SH-SY5Y (cell line): ENCODE results near the gene PARD3.

Experiments used
- GATA2 ChIP-seq: IDR thresholded peaks from 2 replicates; pipeline ENCODE4 v1.6.1; 2011; ENCODE audit warnings: mild to moderate bottlenecking, low read depth, low read length
- GATA3 ChIP-seq: IDR thresholded peaks from 2 replicates; pipeline ENCODE4 v1.6.1; 2011; ENCODE audit warnings: low read depth, mild to moderate bottlenecking, low read length, moderate library complexity

PARD3 gene

DNA sequence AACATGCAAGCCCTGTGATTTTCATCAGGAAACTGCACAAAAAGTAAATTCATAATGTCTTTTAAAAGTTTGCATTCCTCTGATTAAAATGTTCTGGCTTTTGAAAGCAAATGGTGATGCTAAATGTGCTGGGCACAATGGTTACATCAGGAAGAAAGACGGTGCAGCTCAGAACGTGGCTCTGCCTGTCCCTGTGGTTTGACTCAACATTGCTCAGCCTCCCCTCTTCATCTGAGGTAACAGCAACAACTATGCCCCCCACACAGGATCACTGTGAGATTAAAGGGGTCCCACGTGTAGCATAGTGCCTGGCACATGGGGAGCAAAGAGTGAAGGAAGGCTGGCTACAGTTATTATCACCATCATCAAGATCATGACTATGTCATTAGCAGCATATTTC is 44.0 kb downstream of the PARD3 start:
- TF ChIP-seq GATA3 (no peak), GATA2 (no peak)

GRCh38 chr10:34769899-34770298 is 45.2 kb downstream of the PARD3 start:
- TF ChIP-seq GATA3 (no peak), GATA2 (no peak)

GRCh38 chr10:34768972-34769330 is 46.1 kb downstream of the PARD3 start:
- no peak for TF ChIP-seq GATA3
- TF ChIP-seq GATA2: no peak

GRCh38 chr10:34768261-34768971 is 46.7 kb downstream of the PARD3 start:
- TF ChIP-seq GATA3 (no peak), GATA2 (no peak)

- TF ChIP-seq GATA2: no peak
- no peak for TF ChIP-seq GATA3
Measured at GRCh38 chr10:34766811-34767494, 48.1 kb downstream of the PARD3 start.

DNA sequence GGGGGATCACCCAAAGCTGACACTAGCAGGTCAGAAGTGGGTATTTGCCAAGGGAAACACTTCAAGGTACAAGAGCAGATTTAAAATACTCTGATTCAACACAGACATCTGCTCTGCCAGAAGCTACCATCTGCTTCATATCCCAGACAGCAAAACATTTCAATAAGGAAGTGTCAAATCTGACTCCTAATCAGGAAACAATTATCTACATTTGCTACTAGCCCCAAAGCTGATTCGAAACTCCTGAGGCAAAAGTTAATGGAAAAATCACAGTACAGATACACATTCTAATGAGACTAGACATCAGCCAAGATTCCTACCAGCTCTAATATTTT is 48.9 kb downstream of the PARD3 start:
- TF ChIP-seq GATA2 (no peak), GATA3 (no peak)

DNA sequence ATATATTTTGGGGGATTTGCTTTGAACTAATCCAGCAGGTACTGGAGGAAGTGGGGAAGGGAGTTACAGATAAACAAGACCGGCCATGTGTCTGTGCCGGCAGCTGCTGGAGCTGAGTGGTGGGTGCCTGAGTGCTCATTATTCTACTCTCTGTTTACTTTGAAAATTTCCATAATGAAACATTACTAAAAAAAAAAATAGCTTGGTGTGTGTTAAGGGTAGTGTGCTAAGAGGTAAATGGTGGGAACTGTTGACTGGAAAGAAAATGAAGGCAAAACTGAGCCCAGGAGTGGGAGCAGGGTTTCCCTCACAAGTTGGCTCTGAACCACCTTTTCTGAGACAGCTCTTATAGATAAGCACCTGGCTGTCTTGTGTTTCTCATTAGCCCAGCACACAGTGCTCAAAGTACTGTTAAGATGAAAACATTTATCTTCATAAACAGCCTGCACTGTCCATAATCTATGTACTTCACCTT is 50.6 kb downstream of the PARD3 start:
- TF ChIP-seq GATA3 (no peak), GATA2 (no peak)

DNA sequence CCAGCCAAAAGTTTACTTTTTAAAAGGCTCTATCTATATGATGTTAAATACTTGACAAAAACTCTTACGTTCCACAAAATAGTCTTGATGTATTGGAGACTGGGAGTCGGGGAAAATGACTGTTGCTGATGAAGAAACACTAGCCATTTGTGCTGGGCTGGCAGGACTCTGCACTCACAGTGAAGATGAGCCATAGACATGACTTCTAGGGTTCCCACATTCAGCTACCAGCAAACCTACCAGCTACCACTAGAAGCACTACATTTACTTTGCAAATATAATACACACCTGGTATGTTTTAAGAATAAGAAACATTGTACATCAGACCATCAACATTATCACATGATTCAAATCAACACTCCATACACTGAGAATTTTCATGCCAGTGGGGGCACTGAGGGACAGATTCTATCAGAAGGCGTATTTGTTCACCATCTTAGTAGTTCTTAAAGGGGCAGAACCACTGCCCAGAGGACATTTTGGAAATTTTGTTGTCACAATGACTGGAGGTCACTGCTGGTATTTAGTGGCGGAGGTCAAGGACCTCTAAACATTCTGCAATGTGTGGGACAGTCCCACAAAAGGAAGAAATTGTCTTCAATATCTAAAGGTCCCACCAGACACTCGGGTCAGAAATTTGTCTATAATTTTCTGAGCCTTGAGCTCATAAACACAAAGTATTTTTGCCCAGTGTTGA is 52.3 kb downstream of the PARD3 start:
- TF ChIP-seq GATA2 (no peak), GATA3 (no peak)

DNA sequence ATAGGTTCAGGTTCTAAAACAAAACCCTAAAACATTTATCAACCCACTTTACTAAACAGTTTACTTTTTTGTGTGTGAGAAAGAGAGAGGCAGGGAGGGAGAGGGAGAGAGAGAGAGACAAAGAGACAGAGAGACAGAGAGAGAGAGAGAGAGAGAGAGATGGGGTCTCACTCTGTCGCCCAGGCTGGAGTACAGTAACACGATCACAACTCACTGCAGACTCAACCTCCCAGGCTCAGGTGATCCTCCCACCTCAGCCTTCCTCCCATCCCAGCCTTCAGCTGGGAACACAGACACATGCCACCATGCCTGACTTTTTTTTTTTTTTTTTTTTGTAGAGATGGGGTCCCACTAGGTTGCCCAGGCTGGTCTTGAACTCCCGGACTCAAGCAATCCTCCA is 52.9 kb downstream of the PARD3 start:
- TF ChIP-seq GATA3: no peak
- TF ChIP-seq GATA2: no peak

GRCh38 chr10:34761453-34761852 is 53.6 kb downstream of the PARD3 start:
- no peak for TF ChIP-seq GATA3
- no peak for TF ChIP-seq GATA2

DNA sequence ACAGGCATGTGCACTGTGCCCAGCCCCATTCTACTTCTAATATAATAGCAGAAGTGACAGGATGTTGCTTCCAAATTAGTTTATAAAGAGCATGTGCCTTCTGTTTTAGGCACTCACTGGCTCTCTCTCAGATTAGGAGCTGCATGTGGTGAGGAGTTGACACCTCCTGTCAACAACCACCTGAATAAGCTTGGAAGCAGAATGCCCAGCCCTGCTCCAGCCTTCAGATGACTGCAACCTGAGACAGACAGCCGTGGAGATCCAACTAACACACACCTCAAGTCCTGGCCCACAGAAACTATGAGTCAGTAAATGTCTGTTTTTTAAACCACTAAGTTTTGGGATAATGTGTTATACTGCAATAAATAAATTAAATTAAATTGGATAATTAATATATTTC is 54.5 kb downstream of the PARD3 start:
- TF ChIP-seq GATA2: no peak
- no peak for TF ChIP-seq GATA3

DNA sequence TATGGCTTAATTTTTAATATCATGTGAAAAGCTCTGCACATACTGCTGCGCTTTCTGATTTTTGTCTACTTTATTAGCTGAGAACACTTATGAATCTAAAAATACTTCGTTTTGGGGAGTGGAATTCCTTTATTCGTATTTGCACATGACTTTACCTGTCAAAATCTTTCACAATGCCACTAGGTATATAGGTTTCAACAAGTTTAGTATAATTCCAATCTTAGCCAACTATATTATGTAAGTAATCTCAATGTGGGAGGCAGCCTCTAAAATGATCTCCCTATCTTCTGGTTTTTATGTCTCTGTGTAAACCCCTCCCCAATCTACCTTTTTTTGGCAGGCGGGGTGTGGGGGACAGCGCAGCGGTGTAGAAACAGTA is 55.3 kb downstream of the PARD3 start:
- no peak for TF ChIP-seq GATA2

DNA sequence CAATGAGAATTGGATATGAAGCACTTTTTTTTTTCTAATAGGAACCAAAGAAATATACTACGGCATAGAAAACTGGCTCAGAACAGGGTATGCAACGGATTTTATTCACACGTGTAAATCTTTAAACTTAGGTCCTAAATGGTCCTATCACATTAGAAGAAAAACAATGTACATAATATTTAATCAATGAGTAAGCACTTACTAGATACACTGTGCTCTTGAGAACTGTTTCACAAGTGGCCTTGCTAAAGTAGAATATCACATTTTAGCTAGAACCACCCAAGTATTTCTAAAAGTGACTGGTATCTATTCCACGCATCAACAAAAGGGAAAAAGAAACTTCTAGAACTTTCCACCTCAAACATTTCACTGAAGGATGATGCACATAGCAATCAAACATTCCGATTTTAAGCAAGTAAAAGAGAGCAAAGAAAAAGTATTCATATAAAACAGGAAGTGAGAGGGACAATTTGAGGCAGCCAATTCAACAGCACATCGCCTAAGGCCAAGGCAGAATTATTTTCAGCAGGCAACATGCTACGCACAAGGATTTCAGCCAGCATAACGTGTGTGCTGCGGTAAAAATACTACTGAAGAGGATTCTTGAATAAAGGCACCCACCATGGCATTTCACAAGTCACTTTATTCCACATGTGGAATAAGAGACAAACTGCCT is 55.8 kb downstream of the PARD3 start:
- no peak for TF ChIP-seq GATA3
- TF ChIP-seq GATA2: no peak

DNA sequence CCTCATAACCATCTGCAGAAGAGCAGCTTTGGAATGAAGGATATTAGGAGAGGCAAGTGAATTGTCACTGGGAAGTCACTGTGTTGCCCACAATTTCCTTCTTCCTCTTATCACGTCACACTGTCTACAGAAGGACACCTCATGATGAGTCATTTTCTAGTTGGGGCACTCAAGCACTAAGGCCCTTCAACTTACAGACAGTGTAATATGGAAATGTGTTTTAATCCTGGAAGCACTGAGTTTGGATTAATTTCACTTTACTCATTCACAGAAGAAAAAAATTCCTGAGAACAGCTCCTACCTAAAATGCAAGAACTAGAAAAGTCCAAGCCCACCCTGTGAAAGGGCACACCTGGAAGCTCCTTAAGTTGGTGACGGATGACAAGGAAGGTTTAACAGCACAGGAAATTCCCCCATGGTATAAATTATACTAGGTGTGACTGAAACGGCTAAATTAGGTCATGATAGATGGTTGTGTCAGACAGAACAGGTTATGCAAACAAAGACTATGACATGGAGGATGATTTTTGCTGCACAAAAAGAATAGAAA is 56.6 kb downstream of the PARD3 start:
- TF ChIP-seq GATA2 (no peak), GATA3 (no peak)

DNA sequence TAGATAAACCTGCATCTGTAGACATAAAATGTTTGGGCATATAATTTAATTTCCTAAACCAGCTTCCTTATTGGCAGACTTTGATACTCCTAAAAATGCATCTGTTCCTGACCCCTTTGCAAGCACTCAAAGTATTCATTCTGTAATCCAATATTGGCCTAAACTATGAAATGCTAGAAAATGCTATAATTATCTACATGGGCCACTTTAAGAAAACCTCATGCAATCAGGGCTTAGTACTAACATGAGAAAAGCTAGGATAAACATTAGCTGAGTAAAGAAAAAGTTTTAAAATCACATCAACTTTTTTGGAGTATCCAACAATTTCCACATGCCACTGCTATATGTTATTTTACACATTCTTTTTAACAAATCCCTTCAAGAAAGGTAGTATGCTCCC is 57.2 kb downstream of the PARD3 start:
- TF ChIP-seq GATA2: no peak
- no peak for TF ChIP-seq GATA3
